Measurements from ENCODE around the gene RALGPS1. TPM values are rescaled to one million over a fixed set of nuclear protein-coding genes. Genes with fewer than 3 reads are reported as not detected.

RALGPS1 gene
- total and polyA plus RNA-seq, 2 of the 13 experiments (the other 11 are each of a cell fraction or from before 2014, with no cell fraction given) = 3.7 to 6.5 TPM

DNA sequence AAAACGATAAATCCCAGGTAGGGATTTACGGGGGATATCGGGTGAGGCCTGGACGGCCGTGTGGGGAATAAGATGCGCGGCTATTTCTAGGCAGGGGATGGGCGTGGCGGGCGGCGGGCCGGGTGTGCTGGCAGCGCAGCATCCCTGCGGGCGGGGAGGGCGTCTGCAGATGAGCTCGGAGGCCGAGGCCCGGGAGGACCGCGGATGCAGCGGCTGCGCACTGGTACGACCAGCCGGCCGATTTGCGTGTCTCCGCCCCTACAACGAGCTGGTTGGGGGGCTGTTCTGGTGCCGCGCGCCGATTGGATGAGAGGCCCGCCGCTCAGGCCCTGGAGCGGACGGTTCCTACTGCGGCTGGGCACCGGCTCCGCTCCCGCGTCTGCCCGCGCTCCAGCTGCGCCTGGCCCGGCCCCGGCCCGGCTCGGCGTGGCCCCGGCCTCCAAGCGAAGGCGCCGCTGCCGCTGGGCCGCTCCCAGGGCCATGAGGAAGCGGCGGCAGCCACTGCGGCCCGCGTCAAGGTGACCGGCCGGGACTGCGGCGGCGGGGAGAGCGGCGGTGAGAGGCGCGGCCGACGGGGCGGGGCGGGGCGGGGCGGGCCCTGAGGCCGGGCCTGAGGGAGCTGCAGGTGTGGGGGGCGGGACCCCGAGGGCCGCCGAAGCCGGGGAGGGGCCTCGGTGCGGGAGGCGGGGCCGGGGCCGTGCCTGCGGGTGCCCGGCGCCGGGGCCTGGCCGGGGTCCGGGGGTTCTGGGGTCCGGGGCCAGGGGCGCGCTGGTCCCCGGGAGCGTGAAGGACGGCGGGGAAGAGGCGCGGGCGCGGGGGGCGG is at the start of gene RALGPS1 (continued):
- TF ChIP-seq, protein P1, sequence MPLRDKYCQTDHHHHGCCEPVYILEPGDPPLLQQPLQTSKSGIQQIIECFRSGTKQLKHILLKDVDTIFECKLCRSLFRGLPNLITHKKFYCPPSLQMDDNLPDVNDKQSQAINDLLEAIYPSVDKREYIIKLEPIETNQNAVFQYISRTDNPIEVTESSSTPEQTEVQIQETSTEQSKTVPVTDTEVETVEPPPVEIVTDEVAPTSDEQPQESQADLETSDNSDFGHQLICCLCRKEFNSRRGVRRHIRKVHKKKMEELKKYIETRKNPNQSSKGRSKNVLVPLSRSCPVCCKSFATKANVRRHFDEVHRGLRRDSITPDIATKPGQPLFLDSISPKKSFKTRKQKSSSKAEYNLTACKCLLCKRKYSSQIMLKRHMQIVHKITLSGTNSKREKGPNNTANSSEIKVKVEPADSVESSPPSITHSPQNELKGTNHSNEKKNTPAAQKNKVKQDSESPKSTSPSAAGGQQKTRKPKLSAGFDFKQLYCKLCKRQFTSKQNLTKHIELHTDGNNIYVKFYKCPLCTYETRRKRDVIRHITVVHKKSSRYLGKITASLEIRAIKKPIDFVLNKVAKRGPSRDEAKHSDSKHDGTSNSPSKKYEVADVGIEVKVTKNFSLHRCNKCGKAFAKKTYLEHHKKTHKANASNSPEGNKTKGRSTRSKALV (CRISPR knock-in tag; IDR thresholded peaks at IDR 0.05) = 0 out of 2 replicates have a peak, but pooled peaks have one; percentile 46
- TF ChIP-seq RAD21 (CRISPR knock-in tag; IDR thresholded peaks at IDR 0.05) (no peak), ARNT2 (CRISPR knock-in tag; IDR thresholded peaks at IDR 0.05; ENCODE audit: low read depth) (no peak), ZNF572 (CRISPR knock-in tag; IDR thresholded peaks at IDR 0.05) (no peak), ZEB1 (IDR thresholded peaks at IDR 0.05; ENCODE audit: insufficient replicate concordance, low read depth) (peak; percentile 28), ZNF570 (CRISPR knock-in tag; IDR thresholded peaks at IDR 0.05; ENCODE audit: borderline replicate concordance) (no peak), ZNF274 (CRISPR knock-in tag; IDR thresholded peaks at IDR 0.05) (0 out of 2 replicates have a peak, but pooled peaks have one; percentile 54), FOXA3 (CRISPR knock-in tag; IDR thresholded peaks at IDR 0.05) (no peak), RFXAP (CRISPR knock-in tag; IDR thresholded peaks at IDR 0.05; ENCODE audit: borderline replicate concordance) (peak; percentile 25; the same call in 1 of the 2 replicates), ATM (IDR thresholded peaks at IDR 0.05; ENCODE audit: borderline replicate concordance) (no peak), MTF2 (CRISPR knock-in tag; IDR thresholded peaks at IDR 0.05; ENCODE audit: borderline replicate concordance) (no peak), SALL2 (CRISPR knock-in tag; IDR thresholded peaks at IDR 0.05) (0 out of 2 replicates have a peak, but pooled peaks have one; percentile 56), MAZ (IDR thresholded peaks at IDR 0.05; ENCODE audit: borderline replicate concordance, low read depth, low read length) (no peak), MAZ (CRISPR knock-in tag; IDR thresholded peaks at IDR 0.05; ENCODE audit: low read depth) (peak; percentile 60)
- TF ChIP-seq, protein P2, sequence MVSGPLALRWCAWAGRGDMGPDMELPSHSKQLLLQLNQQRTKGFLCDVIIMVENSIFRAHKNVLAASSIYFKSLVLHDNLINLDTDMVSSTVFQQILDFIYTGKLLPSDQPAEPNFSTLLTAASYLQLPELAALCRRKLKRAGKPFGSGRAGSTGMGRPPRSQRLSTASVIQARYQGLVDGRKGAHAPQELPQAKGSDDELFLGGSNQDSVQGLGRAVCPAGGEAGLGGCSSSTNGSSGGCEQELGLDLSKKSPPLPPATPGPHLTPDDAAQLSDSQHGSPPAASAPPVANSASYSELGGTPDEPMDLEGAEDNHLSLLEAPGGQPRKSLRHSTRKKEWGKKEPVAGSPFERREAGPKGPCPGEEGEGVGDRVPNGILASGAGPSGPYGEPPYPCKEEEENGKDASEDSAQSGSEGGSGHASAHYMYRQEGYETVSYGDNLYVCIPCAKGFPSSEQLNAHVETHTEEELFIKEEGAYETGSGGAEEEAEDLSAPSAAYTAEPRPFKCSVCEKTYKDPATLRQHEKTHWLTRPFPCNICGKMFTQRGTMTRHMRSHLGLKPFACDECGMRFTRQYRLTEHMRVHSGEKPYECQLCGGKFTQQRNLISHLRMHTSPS (CRISPR knock-in tag; IDR thresholded peaks at IDR 0.05; ENCODE audit: low read depth) = no peak
- TF ChIP-seq, protein P3, sequence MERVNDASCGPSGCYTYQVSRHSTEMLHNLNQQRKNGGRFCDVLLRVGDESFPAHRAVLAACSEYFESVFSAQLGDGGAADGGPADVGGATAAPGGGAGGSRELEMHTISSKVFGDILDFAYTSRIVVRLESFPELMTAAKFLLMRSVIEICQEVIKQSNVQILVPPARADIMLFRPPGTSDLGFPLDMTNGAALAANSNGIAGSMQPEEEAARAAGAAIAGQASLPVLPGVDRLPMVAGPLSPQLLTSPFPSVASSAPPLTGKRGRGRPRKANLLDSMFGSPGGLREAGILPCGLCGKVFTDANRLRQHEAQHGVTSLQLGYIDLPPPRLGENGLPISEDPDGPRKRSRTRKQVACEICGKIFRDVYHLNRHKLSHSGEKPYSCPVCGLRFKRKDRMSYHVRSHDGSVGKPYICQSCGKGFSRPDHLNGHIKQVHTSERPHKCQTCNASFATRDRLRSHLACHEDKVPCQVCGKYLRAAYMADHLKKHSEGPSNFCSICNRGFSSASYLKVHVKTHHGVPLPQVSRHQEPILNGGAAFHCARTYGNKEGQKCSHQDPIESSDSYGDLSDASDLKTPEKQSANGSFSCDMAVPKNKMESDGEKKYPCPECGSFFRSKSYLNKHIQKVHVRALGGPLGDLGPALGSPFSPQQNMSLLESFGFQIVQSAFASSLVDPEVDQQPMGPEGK (CRISPR knock-in tag; IDR thresholded peaks at IDR 0.05) = no peak
- TF ChIP-seq, protein P4, sequence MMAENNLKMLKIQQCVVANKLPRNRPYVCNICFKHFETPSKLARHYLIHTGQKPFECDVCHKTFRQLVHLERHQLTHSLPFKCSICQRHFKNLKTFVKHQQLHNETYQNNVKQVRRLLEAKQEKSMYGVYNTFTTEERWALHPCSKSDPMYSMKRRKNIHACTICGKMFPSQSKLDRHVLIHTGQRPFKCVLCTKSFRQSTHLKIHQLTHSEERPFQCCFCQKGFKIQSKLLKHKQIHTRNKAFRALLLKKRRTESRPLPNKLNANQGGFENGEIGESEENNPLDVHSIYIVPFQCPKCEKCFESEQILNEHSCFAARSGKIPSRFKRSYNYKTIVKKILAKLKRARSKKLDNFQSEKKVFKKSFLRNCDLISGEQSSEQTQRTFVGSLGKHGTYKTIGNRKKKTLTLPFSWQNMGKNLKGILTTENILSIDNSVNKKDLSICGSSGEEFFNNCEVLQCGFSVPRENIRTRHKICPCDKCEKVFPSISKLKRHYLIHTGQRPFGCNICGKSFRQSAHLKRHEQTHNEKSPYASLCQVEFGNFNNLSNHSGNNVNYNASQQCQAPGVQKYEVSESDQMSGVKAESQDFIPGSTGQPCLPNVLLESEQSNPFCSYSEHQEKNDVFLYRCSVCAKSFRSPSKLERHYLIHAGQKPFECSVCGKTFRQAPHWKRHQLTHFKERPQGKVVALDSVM (CRISPR knock-in tag; IDR thresholded peaks at IDR 0.05) = peak; percentile 66; the same call in 1 of the 2 replicates
- TF ChIP-seq, protein P5, sequence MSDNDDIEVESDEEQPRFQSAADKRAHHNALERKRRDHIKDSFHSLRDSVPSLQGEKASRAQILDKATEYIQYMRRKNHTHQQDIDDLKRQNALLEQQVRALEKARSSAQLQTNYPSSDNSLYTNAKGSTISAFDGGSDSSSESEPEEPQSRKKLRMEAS (IDR thresholded peaks at IDR 0.05) = peak; percentile 53
- TF ChIP-seq, protein P6, sequence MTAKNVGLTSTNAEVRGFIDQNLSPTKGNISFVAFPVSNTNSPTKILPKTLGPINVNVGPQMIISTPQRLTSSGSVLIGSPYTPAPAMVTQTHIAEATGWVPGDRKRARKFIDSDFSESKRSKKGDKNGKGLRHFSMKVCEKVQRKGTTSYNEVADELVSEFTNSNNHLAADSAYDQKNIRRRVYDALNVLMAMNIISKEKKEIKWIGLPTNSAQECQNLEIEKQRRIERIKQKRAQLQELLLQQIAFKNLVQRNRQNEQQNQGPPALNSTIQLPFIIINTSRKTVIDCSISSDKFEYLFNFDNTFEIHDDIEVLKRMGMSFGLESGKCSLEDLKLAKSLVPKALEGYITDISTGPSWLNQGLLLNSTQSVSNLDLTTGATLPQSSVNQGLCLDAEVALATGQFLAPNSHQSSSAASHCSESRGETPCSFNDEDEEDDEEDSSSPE (CRISPR knock-in tag; IDR thresholded peaks at IDR 0.05) = peak; percentile 16; the same call in 1 of the 2 replicates

Measured in HepG2 (cell line).